Karpas-422 (cell line): Measurements from ENCODE around the gene C10orf88. TPM values are rescaled to one million over a fixed set of nuclear protein-coding genes. Genes with fewer than 3 reads are reported as not detected.

Experiments
- DNase-seq: peaks from one replicate; pipeline ENCODE4 v3.0.0-alpha.2; 2015
- H2AFZ ChIP-seq: fragments of 200-600 bp; sonication (generic); 2 replicates; pipeline ENCODE4 v1.6.1; 2014; ENCODE audit warnings: antibody characterized with exemption, low read length, mixed read lengths
- H3K27ac ChIP-seq: fragments of 200-600 bp; sonication (generic); 2 replicates; pipeline ENCODE4 v1.5.1; 2014; ENCODE audit warnings: mild to moderate bottlenecking, low read length, moderate library complexity
- H3K27me3 ChIP-seq: fragments of 200-600 bp; sonication (generic); 2 replicates; pipeline ENCODE4 v1.6.1; 2014; ENCODE audit warnings: low read length, mixed read lengths
- H3K36me3 ChIP-seq: fragments of 200-600 bp; sonication (generic); 2 replicates; pipeline ENCODE4 v1.6.1; 2014; ENCODE audit warnings: low read length, mixed read lengths; ENCODE audit not compliant: insufficient read depth
- H3K4me1 ChIP-seq: fragments of 200-600 bp; sonication (generic); 2 replicates; pipeline ENCODE4 v1.6.1; 2014; ENCODE audit warnings: mild to moderate bottlenecking, low read length, mixed read lengths
- H3K4me2 ChIP-seq: fragments of 200-600 bp; sonication (generic); 2 replicates; pipeline ENCODE4 v1.6.1; 2014; ENCODE audit warnings: low read length, low read depth, mild to moderate bottlenecking; ENCODE audit not compliant: poor library complexity, severe bottlenecking
- H3K4me3 ChIP-seq: fragments of 200-600 bp; sonication (generic); 2 replicates; pipeline ENCODE4 v1.5.1; 2014; ENCODE audit warnings: mild to moderate bottlenecking, antibody characterized with exemption, low read length, mixed read lengths
- H3K79me2 ChIP-seq: fragments of 200-600 bp; sonication (generic); 2 replicates; pipeline ENCODE4 v1.6.1; 2014; ENCODE audit warnings: mild to moderate bottlenecking, low read length, mixed read lengths
- H3K9ac ChIP-seq: fragments of 200-600 bp; sonication (generic); 2 replicates; pipeline ENCODE4 v1.6.0; 2014; ENCODE audit warnings: low read length
- H3K9me2 ChIP-seq: fragments of 200-600 bp; sonication (generic), shearing (Covaris generic); replicated peaks from 2 replicates; pipeline ENCODE4 v1.6.0; 2014; ENCODE audit warnings: mild to moderate bottlenecking, low read length, moderate library complexity; ENCODE audit not compliant: insufficient read depth
- H3K9me3 ChIP-seq: fragments of 300-700, 200-600 bp; sonication (generic); 2 replicates; pipeline ENCODE4 v1.6.1; 2014; ENCODE audit warnings: low read length, mixed read lengths
- H4K20me1 ChIP-seq: fragments of 200-600 bp; sonication (generic); 2 replicates; pipeline ENCODE4 v1.6.1; 2014; ENCODE audit warnings: mild to moderate bottlenecking, antibody characterized with exemption, low read length, low read depth; ENCODE audit not compliant: insufficient read depth
- total RNA-seq: library from RNA; depleted of rRNA; stranded (reverse); fragments of >200 nt; shearing (Covaris generic); gene quantifications from 2 replicates; pipeline ENCODE4 v1.2.3, GENCODE V29; 2014; ENCODE audit warnings: low replicate concordance

The C10orf88 gene
- total RNA-seq, 1 experiment from 2014 or later: 18.0 TPM

DNA sequence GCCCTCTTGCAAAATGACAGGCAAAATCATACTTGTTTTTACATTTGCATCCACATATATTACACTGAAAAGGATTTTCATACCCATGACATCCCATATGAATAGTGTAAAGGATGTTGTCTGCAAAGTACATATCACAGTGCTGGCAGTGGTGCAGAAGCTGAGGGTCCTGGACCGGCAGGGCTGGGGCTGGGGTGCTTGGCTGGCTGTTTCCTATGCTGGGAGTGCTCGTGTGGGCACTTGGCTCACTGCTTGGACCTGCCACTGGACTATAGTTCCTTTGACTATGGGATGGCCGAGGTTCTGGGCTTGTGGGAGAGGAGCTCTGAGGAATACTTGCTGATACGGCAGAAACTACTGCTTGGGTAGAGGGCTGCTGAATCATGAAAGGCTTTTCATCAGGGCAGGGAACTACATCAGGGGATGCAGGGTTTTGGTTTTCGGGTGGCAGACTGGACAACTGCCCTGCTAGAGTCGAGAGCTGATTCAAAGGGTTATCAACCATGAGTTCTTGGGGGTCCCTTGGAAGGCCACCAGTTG is 39.8 kb upstream of the C10orf88 start:
- Histone ChIP-seq H3K79me2 (peaks cover 33% of the 10 kb centered on the region), H3K4me2 (no peak overlapping the region), H3K27me3 (no peaks in the 10 kb centered on the region), H4K20me1 (no peaks in the 10 kb centered on the region), H2AFZ (no peak overlapping the region), H3K27ac (no peak overlapping the region), H3K9me2 (no peaks in the 10 kb centered on the region), H3K36me3 (peaks cover 39% of the 10 kb centered on the region), H3K4me1 (peaks cover 5% of the 10 kb centered on the region; the same call in 1 of the 2 replicates), H3K9ac (no peak overlapping the region), H3K9me3 (no peaks in the 10 kb centered on the region), H3K4me3 (no peak overlapping the region)
- DNase-seq: no peak

- Histone ChIP-seq H3K9me2 (no peaks in the 10 kb centered on the region), H3K9ac (no peak overlapping the region), H3K27ac (no peak overlapping the region), H4K20me1 (no peaks in the 10 kb centered on the region), H3K4me3 (no peak overlapping the region), H3K27me3 (no peaks in the 10 kb centered on the region), H3K4me2 (no peak overlapping the region), H3K79me2 (peaks cover 17% of the 10 kb centered on the region), H3K9me3 (no peaks in the 10 kb centered on the region), H3K4me1 (peaks cover 5% of the 10 kb centered on the region; the same call in 1 of the 2 replicates), H3K36me3 (peaks cover 35% of the 10 kb centered on the region), H2AFZ (no peak overlapping the region)
- DNase-seq: no peak
Measured at GRCh38 chr10:122992031-122992585, 38.1 kb upstream of the C10orf88 start.

- no peak overlapping the region for H3K4me2 ChIP-seq
- no peaks in the 10 kb centered on the region for H3K9me3 ChIP-seq
- H3K79me2 ChIP-seq: peaks cover 4% of the 10 kb centered on the region
- peaks cover 26% of the 10 kb centered on the region for H3K36me3 ChIP-seq
- H3K9me2 ChIP-seq: no peaks in the 10 kb centered on the region
- H3K9ac ChIP-seq: no peak overlapping the region
- H3K27me3 ChIP-seq: no peaks in the 10 kb centered on the region
- H3K27ac ChIP-seq: no peak overlapping the region
- H3K4me1 ChIP-seq: peaks cover 5% of the 10 kb centered on the region; the same call in 1 of the 2 replicates
- no peak for DNase-seq
- H3K4me3 ChIP-seq: no peak overlapping the region
- H2AFZ ChIP-seq: no peak overlapping the region
- H4K20me1 ChIP-seq: no peaks in the 10 kb centered on the region
Measured at GRCh38 chr10:122990278-122990677, 36.3 kb upstream of the C10orf88 start.

DNA sequence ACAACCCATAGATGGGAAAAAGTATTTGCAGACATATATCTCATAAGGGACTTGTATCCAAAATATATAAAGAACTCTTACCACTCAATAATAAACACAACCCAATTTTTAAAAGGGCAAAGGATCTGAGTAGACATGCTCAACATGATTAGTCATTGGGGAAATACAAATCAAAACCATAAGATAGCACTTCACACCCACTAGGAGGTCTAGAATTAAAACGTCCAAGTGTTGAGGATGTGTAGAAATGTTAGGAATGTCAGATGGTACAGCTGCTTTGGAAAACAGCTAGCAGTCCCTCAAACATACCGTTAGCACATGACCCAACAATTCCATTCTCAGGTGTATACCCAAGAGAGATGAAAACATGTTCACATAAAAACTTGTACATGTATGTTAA is 34.5 kb upstream of the C10orf88 start:
- no peaks in the 10 kb centered on the region for H4K20me1 ChIP-seq
- peaks cover 10% of the 10 kb centered on the region; the same call in 1 of the 2 replicates for H3K36me3 ChIP-seq
- H3K79me2 ChIP-seq: no peaks in the 10 kb centered on the region
- no peak overlapping the region for H3K9ac ChIP-seq
- H3K27ac ChIP-seq: no peak overlapping the region
- H3K4me2 ChIP-seq: no peak overlapping the region
- H3K4me3 ChIP-seq: no peak overlapping the region
- H3K9me3 ChIP-seq: no peaks in the 10 kb centered on the region
- H3K27me3 ChIP-seq: no peaks in the 10 kb centered on the region
- no peak overlapping the region for H2AFZ ChIP-seq
- H3K9me2 ChIP-seq: no peaks in the 10 kb centered on the region
- DNase-seq: no peak
- H3K4me1 ChIP-seq: peaks cover 5% of the 10 kb centered on the region; the same call in 1 of the 2 replicates

GRCh38 chr10:122986335-122986734 is 32.3 kb upstream of the C10orf88 start:
- Histone ChIP-seq H3K9ac (no peak overlapping the region), H3K9me2 (no peaks in the 10 kb centered on the region), H3K79me2 (no peaks in the 10 kb centered on the region), H2AFZ (no peak overlapping the region), H3K27me3 (no peaks in the 10 kb centered on the region), H3K9me3 (no peaks in the 10 kb centered on the region), H3K4me2 (no peak overlapping the region), H3K27ac (no peak overlapping the region), H3K4me1 (peaks cover 4% of the 10 kb centered on the region), H3K36me3 (peaks cover 3% of the 10 kb centered on the region; the same call in 1 of the 2 replicates), H3K4me3 (no peak overlapping the region), H4K20me1 (no peaks in the 10 kb centered on the region)
- no peak for DNase-seq

DNA sequence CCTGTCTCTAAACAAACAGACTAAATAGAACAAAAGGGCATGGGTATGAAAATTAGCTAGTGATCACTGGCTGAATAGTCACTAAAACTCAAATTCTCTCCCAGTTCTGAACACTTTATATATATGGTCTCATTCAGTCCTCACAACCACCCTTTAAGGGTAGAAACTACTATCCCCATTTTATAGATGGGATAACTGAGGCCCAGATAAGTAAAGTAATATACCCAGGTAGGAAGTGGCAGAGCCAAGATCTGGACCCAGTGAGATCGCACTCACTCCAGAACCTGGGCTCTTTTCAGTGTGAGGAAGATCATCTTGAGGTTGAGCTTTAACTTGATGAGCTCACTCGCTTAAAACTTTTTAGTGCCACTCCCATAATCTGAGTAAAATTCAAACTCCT is 30.7 kb upstream of the C10orf88 start:
- H3K9me3 ChIP-seq: no peaks in the 10 kb centered on the region
- no peak overlapping the region for H3K9ac ChIP-seq
- H4K20me1 ChIP-seq: no peaks in the 10 kb centered on the region
- no peaks in the 10 kb centered on the region for H3K27me3 ChIP-seq
- no peaks in the 10 kb centered on the region for H3K79me2 ChIP-seq
- H3K36me3 ChIP-seq: no peaks in the 10 kb centered on the region
- H3K27ac ChIP-seq: no peak overlapping the region
- H3K9me2 ChIP-seq: no peaks in the 10 kb centered on the region
- no peak overlapping the region for H3K4me2 ChIP-seq
- no peak for DNase-seq
- H2AFZ ChIP-seq: no peak overlapping the region
- no peak overlapping the region for H3K4me3 ChIP-seq
- peaks cover 16% of the 10 kb centered on the region for H3K4me1 ChIP-seq

DNA sequence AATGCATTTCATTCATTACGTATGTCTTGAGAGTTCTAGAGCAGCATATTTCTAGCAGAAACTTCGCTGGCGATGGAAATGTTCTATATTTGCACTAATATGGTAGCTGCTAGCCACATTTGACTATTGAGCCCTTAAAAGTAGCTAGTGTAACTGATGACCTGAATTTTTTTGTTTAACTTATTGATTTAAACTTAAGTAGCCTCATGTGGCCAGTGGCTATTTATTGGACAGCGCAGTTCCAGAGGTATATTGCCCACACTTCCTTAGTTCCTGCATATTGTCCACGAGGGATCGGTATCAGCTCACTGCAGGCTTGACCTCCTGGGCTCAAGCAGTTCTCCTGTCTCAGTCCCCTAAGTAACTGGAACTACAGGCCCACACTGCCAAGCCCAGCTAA is 29.9 kb upstream of the C10orf88 start:
- H3K27me3 ChIP-seq: no peaks in the 10 kb centered on the region
- H3K27ac ChIP-seq: no peak overlapping the region
- no peak overlapping the region for H3K4me2 ChIP-seq
- peaks cover 17% of the 10 kb centered on the region for H3K4me1 ChIP-seq
- no peaks in the 10 kb centered on the region for H3K9me2 ChIP-seq
- H3K9ac ChIP-seq: no peak overlapping the region
- H2AFZ ChIP-seq: no peak overlapping the region
- no peak for DNase-seq
- H3K79me2 ChIP-seq: no peaks in the 10 kb centered on the region
- no peaks in the 10 kb centered on the region for H3K36me3 ChIP-seq
- no peak overlapping the region for H3K4me3 ChIP-seq
- no peaks in the 10 kb centered on the region for H3K9me3 ChIP-seq
- H4K20me1 ChIP-seq: no peaks in the 10 kb centered on the region

- 0 out of 2 replicates have a peak overlapping the region, but pooled peaks have one; percentile 27 for H2AFZ ChIP-seq
- no peaks in the 10 kb centered on the region for H4K20me1 ChIP-seq
- H3K36me3 ChIP-seq: no peaks in the 10 kb centered on the region
- H3K27ac ChIP-seq: no peak overlapping the region
- H3K4me1 ChIP-seq: peaks cover 17% of the 10 kb centered on the region
- H3K9me2 ChIP-seq: no peaks in the 10 kb centered on the region
- peak overlapping the region; percentile 63 for H3K9ac ChIP-seq
- H3K4me3 ChIP-seq: peak overlapping the region; percentile 81
- DNase-seq: peak; percentile 66
- no peaks in the 10 kb centered on the region for H3K79me2 ChIP-seq
- no peaks in the 10 kb centered on the region for H3K27me3 ChIP-seq
- peak overlapping the region; percentile 86 for H3K4me2 ChIP-seq
- no peaks in the 10 kb centered on the region for H3K9me3 ChIP-seq
Measured at GRCh38 chr10:122981066-122981464, 27.0 kb upstream of the C10orf88 start.
